H9 (cell line): Measurements from ENCODE around the gene TMC6. TPM values are rescaled to one million over a fixed set of nuclear protein-coding genes. Genes with fewer than 3 reads are reported as not detected.

Experiments
- DNase-seq: peaks from one replicate; pipeline ENCODE4 v3.0.0-alpha.2; 2017
- H2AFZ ChIP-seq: one replicate; pipeline ENCODE4 v1.6.1; 2013; ENCODE audit warnings: mild to moderate bottlenecking, low read length, control low read depth, moderate library complexity
- H2AK5ac ChIP-seq: 2 replicates; pipeline ENCODE4 v1.6.1; 2013; ENCODE audit warnings: low read length, control low read depth, mixed read lengths; ENCODE audit not compliant: insufficient read length
- H2BK120ac ChIP-seq: one replicate; pipeline ENCODE4 v1.6.1; 2013; ENCODE audit warnings: low read depth, mild to moderate bottlenecking, low read length, control low read depth, inconsistent platforms; ENCODE audit not compliant: poor library complexity, severe bottlenecking
- H2BK12ac ChIP-seq: 2 replicates; pipeline ENCODE4 v1.6.1; 2013; ENCODE audit warnings: low read length, control low read depth, mixed read lengths, low read depth; ENCODE audit not compliant: insufficient read length
- H2BK15ac ChIP-seq: 2 replicates; pipeline ENCODE4 v1.6.1; 2013; ENCODE audit warnings: low read depth, low read length, control low read depth
- H2BK20ac ChIP-seq: one replicate; pipeline ENCODE4 v1.6.1; 2013; ENCODE audit warnings: low read depth, mild to moderate bottlenecking, low read length, control low read depth, inconsistent platforms; ENCODE audit not compliant: poor library complexity, severe bottlenecking
- H2BK5ac ChIP-seq: 2 replicates; pipeline ENCODE4 v1.6.1; 2013; ENCODE audit warnings: low read length, control low read depth, mixed read lengths; ENCODE audit not compliant: insufficient read length
- H3K14ac ChIP-seq: 2 replicates; pipeline ENCODE4 v1.6.1; 2013; ENCODE audit warnings: low read length, control low read depth; ENCODE audit not compliant: insufficient read depth
- H3K18ac ChIP-seq: 2 replicates; pipeline ENCODE4 v1.6.1; 2013; ENCODE audit warnings: low read depth, mild to moderate bottlenecking, mixed read lengths, low read length, control low read depth; ENCODE audit not compliant: insufficient read length
- H3K23ac ChIP-seq: 2 replicates; pipeline ENCODE4 v1.6.1; 2013; ENCODE audit warnings: low read length, control low read depth, mixed read lengths, low read depth; ENCODE audit not compliant: insufficient read length
- H3K23me2 ChIP-seq: 2 replicates; pipeline ENCODE4 v1.6.1; 2013; ENCODE audit warnings: low read depth, mild to moderate bottlenecking, mixed read lengths, low read length, control low read depth; ENCODE audit not compliant: insufficient read length, poor library complexity, severe bottlenecking
- H3K27ac ChIP-seq: 2 replicates; pipeline ENCODE4 v1.5.1; 2013; ENCODE audit warnings: low read length, control low read depth, mixed read lengths, low read depth; ENCODE audit not compliant: insufficient read length
- H3K27me3 ChIP-seq: 2 replicates; pipeline ENCODE4 v1.6.1; 2013; ENCODE audit warnings: low read length, control low read depth, inconsistent platforms; ENCODE audit not compliant: insufficient read depth
- H3K4ac ChIP-seq: 2 replicates; pipeline ENCODE4 v1.6.1; 2013; ENCODE audit warnings: low read depth, mild to moderate bottlenecking, control low read depth, inconsistent platforms, low read length, moderate library complexity
- H3K4me1 ChIP-seq: 2 replicates; pipeline ENCODE4 v1.6.1; 2013; ENCODE audit warnings: low read length, control low read depth, inconsistent platforms; ENCODE audit not compliant: insufficient read depth
- H3K4me2 ChIP-seq: 2 replicates; pipeline ENCODE4 v1.6.1; 2013; ENCODE audit warnings: low read length, control low read depth, mixed read lengths; ENCODE audit not compliant: insufficient read length, insufficient read depth
- H3K56ac ChIP-seq: 2 replicates; pipeline ENCODE4 v1.6.1; 2013; ENCODE audit warnings: low read depth, mild to moderate bottlenecking, mixed read lengths, low read length, control low read depth; ENCODE audit not compliant: insufficient read length
- H3K79me1 ChIP-seq: 2 replicates; pipeline ENCODE4 v1.6.1; 2013; ENCODE audit warnings: low read depth, mild to moderate bottlenecking, moderate library complexity, low read length, control low read depth, inconsistent platforms; ENCODE audit not compliant: insufficient read depth, poor library complexity, severe bottlenecking
- H3K79me2 ChIP-seq: 2 replicates; pipeline ENCODE4 v1.6.1; 2013; ENCODE audit warnings: low read length, control low read depth, inconsistent platforms; ENCODE audit not compliant: insufficient read depth
- H3K9ac ChIP-seq: 2 replicates; pipeline ENCODE4 v1.6.1; 2013; ENCODE audit warnings: low read length, control low read depth, mixed read lengths; ENCODE audit not compliant: insufficient read length; ENCODE audit errors: extremely low read depth
- H3K9me3 ChIP-seq: one replicate; pipeline ENCODE4 v1.6.1; 2013; ENCODE audit warnings: low read depth, low read length, inconsistent platforms; ENCODE audit not compliant: control insufficient read depth
- H3T11ph ChIP-seq: one replicate; pipeline ENCODE4 v1.6.1; 2013; ENCODE audit warnings: mild to moderate bottlenecking, low read length, control low read depth, inconsistent platforms
- H4K20me1 ChIP-seq: one replicate; pipeline ENCODE4 v1.6.1; 2013; ENCODE audit not compliant: control insufficient read depth, insufficient read length, insufficient read depth
- H4K5ac ChIP-seq: 2 replicates; pipeline ENCODE4 v1.6.1; 2013; ENCODE audit warnings: low read depth, mild to moderate bottlenecking, mixed read lengths, low read length, control low read depth; ENCODE audit not compliant: insufficient read length
- H4K8ac ChIP-seq: replicated peaks from 2 replicates; pipeline ENCODE4 v1.6.1; 2013; ENCODE audit warnings: low read length, control low read depth, mixed read lengths, low read depth; ENCODE audit not compliant: insufficient read length
- H4K91ac ChIP-seq: 2 replicates; pipeline ENCODE4 v1.6.1; 2013; ENCODE audit warnings: low read depth, mild to moderate bottlenecking, moderate library complexity, mixed read lengths, low read length, control low read depth; ENCODE audit not compliant: insufficient read length
- H3K27ac Mint-ChIP-seq, 3 experiments: 2 replicates in 2 of 3; 3 replicates in 1 of 3; pipeline ENCODE4 v1.8.0; 2020 to 2021; ENCODE audit warnings: mixed read lengths in 3 of 3, mild to moderate bottlenecking in 1 of 3, moderate library complexity in 1 of 3
- H3K27me3 Mint-ChIP-seq: 2 replicates; pipeline ENCODE4 v1.8.0; 2021; ENCODE audit warnings: low read depth, mild to moderate bottlenecking, moderate library complexity, mixed read lengths
- H3K36me3 Mint-ChIP-seq, 3 experiments: 2 replicates in 2 of 3; 3 replicates in 1 of 3; pipeline ENCODE4 v1.8.0; 2020 to 2021; ENCODE audit warnings: low read depth in 3 of 3, mixed read lengths in 3 of 3; ENCODE audit not compliant: insufficient read depth in 1 of 3
- H3K4me1 Mint-ChIP-seq, 2 experiments: 2 replicates each; pipeline ENCODE4 v1.8.0; 2020; ENCODE audit warnings: mixed read lengths in 2 of 2
- H3K4me3 Mint-ChIP-seq, 2 experiments: 2 replicates in 1 of 2; 3 replicates in 1 of 2; pipeline ENCODE4 v1.8.0; 2020 to 2021; ENCODE audit warnings: mild to moderate bottlenecking in 2 of 2, mixed read lengths in 2 of 2, moderate library complexity in 1 of 2
- H3K9me3 Mint-ChIP-seq, 2 experiments: 2 replicates in 1 of 2; 3 replicates in 1 of 2; pipeline ENCODE4 v1.8.0; 2020; ENCODE audit warnings: mild to moderate bottlenecking in 2 of 2, mixed read lengths in 2 of 2, moderate library complexity in 1 of 2
- CTCF ChIP-seq: fragments of 200-600 bp; sonication (generic); conservative IDR thresholded peaks from 3 replicates; pipeline ENCODE4 v1.8.0; 2021; ENCODE audit warnings: antibody characterized with exemption, mild to moderate bottlenecking
- WGBS: extraction: QIAGEN DNeasy Blood & Tissue Kit; methylation state at CpG from one replicate; pipeline ENCODE4 v1.1.7; 2013; ENCODE audit warnings: missing lambda C conversion rate, low lambda C conversion rate, mixed read lengths; ENCODE audit not compliant: insufficient read length; ENCODE audit errors: extremely low coverage; 5-methylcytosine and 5-hydroxymethylcytosine counted together
- total RNA-seq: library from RNA; stranded (reverse); gene quantifications from 2 replicates; pipeline ENCODE4 v1.2.1, GENCODE V29; 2021

Gene TMC6
- total RNA-seq, 1 experiment from 2014 or later: 86.8 TPM

GRCh38 chr17:78096093-78096492 is 32.5 kb downstream of the TMC6 start:
- Mint-ChIP-seq H3K4me1 (no peaks in the 10 kb centered on the region), H3K9me3 (peaks cover 18 to 19% of the 10 kb centered on the region in 2 experiments), H3K27ac (no peak overlapping the region), H3K27me3 (no peaks in the 10 kb centered on the region), H3K36me3 (peaks cover 70 to 94% (median 88%) of the 10 kb centered on the region in 3 experiments), H3K4me3 (no peak overlapping the region)
- Histone ChIP-seq H3K9ac (no peak overlapping the region), H2BK15ac (no peak overlapping the region), H2AFZ (no peak overlapping the region), H3K14ac (no peak overlapping the region), H4K8ac (no peak overlapping the region), H3K4me1 (no peaks in the 10 kb centered on the region), H2BK5ac (no peak overlapping the region), H2BK12ac (no peak overlapping the region), H2BK120ac (no peak overlapping the region), H3K23ac (no peak overlapping the region), H3K23me2 (no peaks in the 10 kb centered on the region), H3K27ac (no peak overlapping the region), H3T11ph (no peak overlapping the region), H3K4ac (no peak overlapping the region), H2AK5ac (no peak overlapping the region), H3K79me1 (no peaks in the 10 kb centered on the region), H3K4me2 (no peak overlapping the region), H3K79me2 (no peaks in the 10 kb centered on the region), H3K9me3 (peaks cover under 1% of the 10 kb centered on the region), H4K5ac (no peak overlapping the region), H3K56ac (no peak overlapping the region), H4K91ac (no peak overlapping the region), H3K27me3 (no peaks in the 10 kb centered on the region), H2BK20ac (no peak overlapping the region), H3K18ac (no peak overlapping the region), H4K20me1 (no peaks in the 10 kb centered on the region)
- no peak for TF ChIP-seq CTCF
- no CpG with 5 or more reads among the region's 9 CpGs for WGBS
- DNase-seq: no peak
